KMS-11 (cell line): ENCODE results near the gene NFATC1.

Experiments
- H2AFZ ChIP-seq: fragments of 200-600 bp; sonication (generic); 2 replicates; pipeline ENCODE4 v1.6.1; 2016; ENCODE audit warnings: antibody characterized with exemption, mixed run types, low read depth
- H3K27ac ChIP-seq: fragments of 200-600 bp; sonication (generic); 2 replicates; pipeline ENCODE4 v1.6.1; 2016; ENCODE audit warnings: mild to moderate bottlenecking, mixed run types
- H3K27me3 ChIP-seq: fragments of 200-600 bp; sonication (generic); 2 replicates; pipeline ENCODE4 v1.6.1; 2017; ENCODE audit warnings: mild to moderate bottlenecking, low read depth, mixed run types, moderate library complexity; ENCODE audit not compliant: insufficient read depth
- H3K36me3 ChIP-seq: fragments of 200-600 bp; sonication (generic); 2 replicates; pipeline ENCODE4 v1.6.1; 2017; ENCODE audit warnings: mild to moderate bottlenecking, mixed run types; ENCODE audit not compliant: insufficient read depth
- H3K4me1 ChIP-seq: fragments of 200-600 bp; sonication (generic); 2 replicates; pipeline ENCODE4 v1.6.1; 2016; ENCODE audit warnings: mild to moderate bottlenecking, low read depth, mixed run types; ENCODE audit not compliant: poor library complexity, severe bottlenecking
- H3K4me2 ChIP-seq: fragments of 200-600 bp; sonication (generic); 2 replicates; pipeline ENCODE4 v1.7.0; 2016; ENCODE audit warnings: mild to moderate bottlenecking, mixed run types
- H3K4me3 ChIP-seq: fragments of 200-600 bp; sonication (generic); IDR thresholded peaks from 2 replicates; pipeline ENCODE4 v1.6.1; 2017; ENCODE audit warnings: low read depth, low read length, mixed read lengths; ENCODE audit not compliant: insufficient read depth
- H3K79me2 ChIP-seq: fragments of 200-600 bp; sonication (generic); 2 replicates; pipeline ENCODE4 v1.6.1; 2016; ENCODE audit warnings: low read depth, mixed run types; ENCODE audit not compliant: insufficient read depth
- H3K9ac ChIP-seq: fragments of 200-600 bp; sonication (generic); 2 replicates; pipeline ENCODE4 v1.6.1; 2016; ENCODE audit warnings: mild to moderate bottlenecking, mixed run types
- H4K20me1 ChIP-seq: fragments of 200-600 bp; sonication (generic); 2 replicates; pipeline ENCODE4 v1.6.1; 2016; ENCODE audit warnings: mild to moderate bottlenecking, mixed run types; ENCODE audit not compliant: insufficient read depth
- TF ChIP-seq, protein P1 (sequence below): fragments of 200-600 bp; sonication (generic); conservative IDR thresholded peaks from 2 replicates; pipeline ENCODE4 v1.6.1; 2017; ENCODE audit warnings: low read depth, mild to moderate bottlenecking, antibody characterized with exemption, low read length, moderate library complexity, mixed read lengths

The NFATC1 gene

GRCh38 chr18:79405019-79405780 lies 9.5 kb downstream of the NFATC1 start:
- no peaks in the 10 kb centered on the region; the same call in 1 of the 2 replicates for H3K79me2 ChIP-seq
- no peak overlapping the region for H2AFZ ChIP-seq
- H3K9ac ChIP-seq = no peak overlapping the region
- H3K4me2 ChIP-seq = no peak overlapping the region
- H3K36me3 ChIP-seq = no peaks in the 10 kb centered on the region
- H3K4me1 ChIP-seq = no peaks in the 10 kb centered on the region
- no peak overlapping the region for H3K27ac ChIP-seq
- TF ChIP-seq, protein P1, sequence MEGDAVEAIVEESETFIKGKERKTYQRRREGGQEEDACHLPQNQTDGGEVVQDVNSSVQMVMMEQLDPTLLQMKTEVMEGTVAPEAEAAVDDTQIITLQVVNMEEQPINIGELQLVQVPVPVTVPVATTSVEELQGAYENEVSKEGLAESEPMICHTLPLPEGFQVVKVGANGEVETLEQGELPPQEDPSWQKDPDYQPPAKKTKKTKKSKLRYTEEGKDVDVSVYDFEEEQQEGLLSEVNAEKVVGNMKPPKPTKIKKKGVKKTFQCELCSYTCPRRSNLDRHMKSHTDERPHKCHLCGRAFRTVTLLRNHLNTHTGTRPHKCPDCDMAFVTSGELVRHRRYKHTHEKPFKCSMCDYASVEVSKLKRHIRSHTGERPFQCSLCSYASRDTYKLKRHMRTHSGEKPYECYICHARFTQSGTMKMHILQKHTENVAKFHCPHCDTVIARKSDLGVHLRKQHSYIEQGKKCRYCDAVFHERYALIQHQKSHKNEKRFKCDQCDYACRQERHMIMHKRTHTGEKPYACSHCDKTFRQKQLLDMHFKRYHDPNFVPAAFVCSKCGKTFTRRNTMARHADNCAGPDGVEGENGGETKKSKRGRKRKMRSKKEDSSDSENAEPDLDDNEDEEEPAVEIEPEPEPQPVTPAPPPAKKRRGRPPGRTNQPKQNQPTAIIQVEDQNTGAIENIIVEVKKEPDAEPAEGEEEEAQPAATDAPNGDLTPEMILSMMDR = no peak
- H3K4me3 ChIP-seq = no peak overlapping the region
- no peaks in the 10 kb centered on the region for H4K20me1 ChIP-seq
- H3K27me3 ChIP-seq = no peaks in the 10 kb centered on the region

- TF ChIP-seq, protein P1 = no peak
- H3K4me3 ChIP-seq = no peak overlapping the region
- H3K4me1 ChIP-seq = no peaks in the 10 kb centered on the region
- no peak overlapping the region for H3K4me2 ChIP-seq
- H3K79me2 ChIP-seq = no peaks in the 10 kb centered on the region; the same call in 1 of the 2 replicates
- H3K36me3 ChIP-seq = no peaks in the 10 kb centered on the region
- no peak overlapping the region for H3K27ac ChIP-seq
- H2AFZ ChIP-seq = no peak overlapping the region
- no peak overlapping the region for H3K9ac ChIP-seq
- H3K27me3 ChIP-seq = no peaks in the 10 kb centered on the region
- no peaks in the 10 kb centered on the region for H4K20me1 ChIP-seq
Measured at GRCh38 chr18:79405781-79406575, 10.2 kb downstream of the NFATC1 start.

DNA sequence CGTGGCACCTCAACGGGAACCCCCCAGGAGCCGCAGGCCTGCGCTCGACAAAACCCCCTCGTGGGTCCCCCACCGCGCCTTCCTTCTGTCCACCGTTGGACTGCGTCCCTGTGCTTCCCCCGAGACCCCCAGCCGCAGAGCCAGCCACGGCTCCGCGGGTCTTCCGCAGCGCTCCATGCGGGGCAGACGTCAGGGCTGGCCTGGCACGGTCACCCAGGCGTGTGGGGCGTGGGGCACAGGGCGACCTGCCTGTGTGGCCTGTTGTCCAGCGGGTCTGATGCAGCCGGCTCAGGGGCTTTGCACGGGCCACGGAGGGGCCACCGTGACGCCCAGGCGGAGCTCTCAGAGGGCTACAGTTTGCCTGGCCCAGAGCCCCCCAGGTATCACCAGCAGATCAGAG lies 11.0 kb downstream of the NFATC1 start:
- no peak overlapping the region for H3K4me2 ChIP-seq
- no peak overlapping the region for H3K4me3 ChIP-seq
- H3K27ac ChIP-seq = no peak overlapping the region
- H3K27me3 ChIP-seq = no peaks in the 10 kb centered on the region
- H4K20me1 ChIP-seq = no peaks in the 10 kb centered on the region
- no peak overlapping the region for H2AFZ ChIP-seq
- TF ChIP-seq, protein P1 = no peak
- no peaks in the 10 kb centered on the region for H3K36me3 ChIP-seq
- H3K4me1 ChIP-seq = no peaks in the 10 kb centered on the region
- no peaks in the 10 kb centered on the region; the same call in 1 of the 2 replicates for H3K79me2 ChIP-seq
- H3K9ac ChIP-seq = no peak overlapping the region

GRCh38 chr18:79409313-79409712 lies 13.6 kb downstream of the NFATC1 start:
- H3K4me1 ChIP-seq = no peaks in the 10 kb centered on the region
- H3K27me3 ChIP-seq = no peaks in the 10 kb centered on the region
- TF ChIP-seq, protein P1 = no peak
- H4K20me1 ChIP-seq = no peaks in the 10 kb centered on the region
- no peak overlapping the region for H2AFZ ChIP-seq
- H3K9ac ChIP-seq = no peak overlapping the region
- no peak overlapping the region for H3K27ac ChIP-seq
- H3K79me2 ChIP-seq = no peaks in the 10 kb centered on the region; the same call in 1 of the 2 replicates
- no peak overlapping the region for H3K4me2 ChIP-seq
- no peaks in the 10 kb centered on the region for H3K36me3 ChIP-seq
- no peak overlapping the region for H3K4me3 ChIP-seq
